ENCODE data around the gene RFTN1. TPM values are rescaled to one million over a fixed set of nuclear protein-coding genes. Genes with fewer than 3 reads are reported as not detected.
A peak's percentile ranks its signal among the peaks of the same experiment; 100 is the strongest.

Gene RFTN1
- total and polyA plus RNA-seq, 9 of the 15 experiments (the other 6 are each of a cell fraction or from before 2014, with no cell fraction given), result 0.08 to 0.51 (median 0.11) TPM; not detected in 6

- peaks cover 5% of the 10 kb centered on the region for H3K79me2 ChIP-seq (ENCODE audit: control insufficient read depth, insufficient read depth, low read length)
- ATAC-seq (no peak), DNase-seq (ENCODE audit: extremely low read depth in 1 of 4, low spot score in 3 of 4) (no peak), FAIRE-seq (no peak)
- H3K36me3 ChIP-seq (ENCODE audit: control insufficient read depth, insufficient read depth, low read length), result peaks cover 93% of the 10 kb centered on the region
- no peaks in the 10 kb centered on the region for H3K9me3 ChIP-seq (replicated peaks; ENCODE audit: control insufficient read depth, insufficient read depth, low read depth, low read length)
- intact Hi-C loops (cut with micrococcal nuclease) (no loop called here), in situ Hi-C loops (cut with MboI) (no loop called here)
- ChIA-PET CTCF (ENCODE audit: low intra/inter-chr PET ratio) (interaction anchor here (0.6 kb wide), 1 partner anchor 277 kb away, joined by 7 read pairs; no protein-coding TSS in a partner anchor), POLR2A (no interaction called here)
- H3K27ac ChIP-seq (ENCODE audit: extremely low read depth, low read depth, low read length), result no peak overlapping the region
- H3K9ac ChIP-seq (ENCODE audit: insufficient read depth in 1 of 2, low read depth in 2 of 2, low read length in 2 of 2), result no peak overlapping the region
- H3K4me3 ChIP-seq, result no peak overlapping the region
- H3K9me1 ChIP-seq (ENCODE audit: control insufficient read depth, insufficient read depth, low read length), result no peaks in the 10 kb centered on the region
- no peaks in the 10 kb centered on the region for H3K27me3 ChIP-seq (ENCODE audit: control insufficient read depth in 2 of 2, insufficient read depth in 2 of 2, low read length in 2 of 2)
- no peaks in the 10 kb centered on the region for H3K4me1 ChIP-seq (replicated peaks in 1 of 2; ENCODE audit: control insufficient read depth in 2 of 2, insufficient read depth in 2 of 2, low read length in 2 of 2)
- H4K20me1 ChIP-seq (replicated peaks; ENCODE audit: control insufficient read depth, insufficient read depth, low read length), result 0 out of 2 replicates have a peak, but pooled peaks cover under 1% of the 10 kb centered on the region
- no peak overlapping the region for H3K4me2 ChIP-seq (ENCODE audit: insufficient read depth, low read length)
- no peak overlapping the region for H2AFZ ChIP-seq (ENCODE audit: low read depth, low read length)
- WGBS (ENCODE audit: insufficient coverage, low coverage, missing lambda C conversion rate), result 100% methylated on average over 2 of the region's 2 CpGs
- no peak for TF ChIP-seq RBFOX2 (IDR thresholded peaks at IDR 0.05; ENCODE audit: low read depth, low read length)
- TF ChIP-seq RAD51 (IDR thresholded peaks at IDR 0.05; ENCODE audit: borderline replicate concordance, low read depth), result no peak
- no TSS peak for BruUV-seq (replicated peaks)
These were observed 239.6 kb downstream of the RFTN1 start for GRCh38 chr3:16273867-16274266.

DNA sequence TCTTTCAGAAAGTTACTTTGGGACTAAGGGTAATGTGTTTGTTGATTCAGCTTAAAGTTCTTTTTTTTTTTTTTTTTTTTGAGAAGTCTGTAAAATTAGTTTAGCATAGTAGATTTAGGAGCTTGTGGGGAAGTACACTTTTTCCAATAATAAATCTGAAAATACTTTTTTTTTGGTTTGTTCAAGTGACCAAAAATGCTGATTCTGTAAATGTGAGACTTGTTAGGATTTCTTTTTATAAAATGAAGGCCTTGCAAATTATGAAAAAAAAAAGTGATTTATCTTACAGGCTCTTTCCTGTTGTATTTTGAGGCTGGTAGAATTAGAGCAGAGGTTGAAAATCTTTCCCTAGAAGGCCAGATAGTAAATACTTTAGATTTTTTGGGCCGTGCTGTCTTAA, 240.9 kb downstream of the RFTN1 start:
- 93% methylated on average over 1 of the region's 1 CpG for WGBS (ENCODE audit: insufficient coverage, low coverage, missing lambda C conversion rate)
- H3K36me3 ChIP-seq (ENCODE audit: control insufficient read depth, insufficient read depth, low read length), result peaks cover 84% of the 10 kb centered on the region
- H3K27me3 ChIP-seq (ENCODE audit: control insufficient read depth in 2 of 2, insufficient read depth in 2 of 2, low read length in 2 of 2), result no peaks in the 10 kb centered on the region
- no peak overlapping the region for H3K4me2 ChIP-seq (ENCODE audit: insufficient read depth, low read length)
- H3K27ac ChIP-seq (ENCODE audit: extremely low read depth, low read depth, low read length), result no peak overlapping the region
- intact Hi-C loops (cut with micrococcal nuclease), result no loop called here
- TF ChIP-seq SFPQ (IDR thresholded peaks at IDR 0.05; ENCODE audit: low read depth, low read length) (no peak), C11orf30 (IDR thresholded peaks at IDR 0.05; ENCODE audit: low read depth) (peak; percentile 60; the same call in 1 of the 2 replicates), ZNF668 (CRISPR knock-in tag; IDR thresholded peaks at IDR 0.05) (no peak), ZEB2 (IDR thresholded peaks at IDR 0.05) (no peak), BRD9 (IDR thresholded peaks at IDR 0.05; ENCODE audit: low read depth, partially characterized antibody) (no peak), KLF13 (tag; IDR thresholded peaks at IDR 0.05; ENCODE audit: borderline replicate concordance, low read depth) (no peak), YY1 (IDR thresholded peaks at IDR 0.05; ENCODE audit: borderline replicate concordance in 1 of 3, control insufficient read depth in 1 of 3, extremely low read depth in 1 of 3, insufficient read depth in 3 of 3, insufficient read length in 1 of 3, insufficient replicate concordance in 2 of 3, low read depth in 1 of 3, low read length in 2 of 3) (no peak), ZNF316 (IDR thresholded peaks at IDR 0.05) (peak; percentile 77)
- TF ChIP-seq, protein P1, sequence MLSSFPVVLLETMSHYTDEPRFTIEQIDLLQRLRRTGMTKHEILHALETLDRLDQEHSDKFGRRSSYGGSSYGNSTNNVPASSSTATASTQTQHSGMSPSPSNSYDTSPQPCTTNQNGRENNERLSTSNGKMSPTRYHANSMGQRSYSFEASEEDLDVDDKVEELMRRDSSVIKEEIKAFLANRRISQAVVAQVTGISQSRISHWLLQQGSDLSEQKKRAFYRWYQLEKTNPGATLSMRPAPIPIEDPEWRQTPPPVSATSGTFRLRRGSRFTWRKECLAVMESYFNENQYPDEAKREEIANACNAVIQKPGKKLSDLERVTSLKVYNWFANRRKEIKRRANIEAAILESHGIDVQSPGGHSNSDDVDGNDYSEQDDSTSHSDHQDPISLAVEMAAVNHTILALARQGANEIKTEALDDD (IDR thresholded peaks at IDR 0.05), result no peak
- TF ChIP-seq, protein P2, sequence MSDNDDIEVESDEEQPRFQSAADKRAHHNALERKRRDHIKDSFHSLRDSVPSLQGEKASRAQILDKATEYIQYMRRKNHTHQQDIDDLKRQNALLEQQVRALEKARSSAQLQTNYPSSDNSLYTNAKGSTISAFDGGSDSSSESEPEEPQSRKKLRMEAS (CRISPR knock-in tag; IDR thresholded peaks at IDR 0.05), result no peak
- no peak overlapping the region for H2AFZ ChIP-seq (ENCODE audit: low read depth, low read length)
- peaks cover 0 to under 1% of the 10 kb centered on the region in 2 experiments; a peak in 1 of 5 replicates for H3K4me1 ChIP-seq (replicated peaks in 1 of 2; ENCODE audit: control insufficient read depth in 2 of 2, insufficient read depth in 2 of 2, low read length in 2 of 2)
- FAIRE-seq (no peak), ATAC-seq (no peak), DNase-seq (ENCODE audit: extremely low read depth in 1 of 4, low spot score in 3 of 4) (no peak)
- H4K20me1 ChIP-seq (replicated peaks; ENCODE audit: control insufficient read depth, insufficient read depth, low read length), result 0 out of 2 replicates have a peak, but pooled peaks cover 5% of the 10 kb centered on the region
- H3K79me2 ChIP-seq (ENCODE audit: control insufficient read depth, insufficient read depth, low read length), result peaks cover 18% of the 10 kb centered on the region
- ChIA-PET CTCF (ENCODE audit: low intra/inter-chr PET ratio) (interaction anchor here (0.6 kb wide), 1 partner anchor 275 kb away, joined by 6 read pairs; no protein-coding TSS in a partner anchor), POLR2A (interaction anchor here (0.9 kb wide), 1 partner anchor 31 kb away, joined by 3 read pairs; no protein-coding TSS in a partner anchor)
- H3K4me3 ChIP-seq, result no peak overlapping the region
- BruUV-seq (replicated peaks), result no TSS peak
- no peaks in the 10 kb centered on the region for H3K9me1 ChIP-seq (ENCODE audit: control insufficient read depth, insufficient read depth, low read length)
- H3K9ac ChIP-seq (ENCODE audit: insufficient read depth in 1 of 2, low read depth in 2 of 2, low read length in 2 of 2), result no peak overlapping the region
- no peaks in the 10 kb centered on the region for H3K9me3 ChIP-seq (replicated peaks; ENCODE audit: control insufficient read depth, insufficient read depth, low read depth, low read length)
- in situ Hi-C loops (cut with MboI), result no loop called here
